GM12891 (cell line): Measurements from ENCODE around the gene UBE2E2.

ENCODE experiments used
- DNase-seq: peaks from one replicate; pipeline ENCODE4 v3.0.0; 2011; ENCODE audit warnings: low spot score; ENCODE audit not compliant: insufficient read length
- FAIRE-seq: peaks from 2 replicates; lab custom pipeline; 2011; peaks lifted over from hg19 to GRCh38; lab: Jason Lieb, UNC
- PAX5 ChIP-seq: IDR thresholded peaks from 2 replicates; pipeline ENCODE4 v1.6.1; 2011; ENCODE audit warnings: low read length, moderate library complexity, mild to moderate bottlenecking; ENCODE audit not compliant: insufficient read depth, severe bottlenecking
- POLR2A ChIP-seq: IDR thresholded peaks from 2 replicates; pipeline ENCODE4 v1.6.1; 2011; ENCODE audit warnings: low read depth, low read length, control low read depth
- POLR2AphosphoS5 ChIP-seq: IDR thresholded peaks from 2 replicates; pipeline ENCODE4 v1.6.1; 2011; ENCODE audit warnings: low read depth, low read length, control low read depth
- POU2F2 ChIP-seq: IDR thresholded peaks from 2 replicates; pipeline ENCODE4 v1.6.1; 2011; ENCODE audit warnings: low read depth, mild to moderate bottlenecking, control low read depth, low read length, moderate library complexity
- SPI1 ChIP-seq: IDR thresholded peaks from 2 replicates; pipeline ENCODE4 v1.6.1; 2011; ENCODE audit warnings: low read depth, low read length, control low read depth
- TAF1 ChIP-seq: IDR thresholded peaks from 2 replicates; pipeline ENCODE4 v1.6.1; 2011; ENCODE audit warnings: low read depth, low read length, control low read depth

Gene UBE2E2

DNA sequence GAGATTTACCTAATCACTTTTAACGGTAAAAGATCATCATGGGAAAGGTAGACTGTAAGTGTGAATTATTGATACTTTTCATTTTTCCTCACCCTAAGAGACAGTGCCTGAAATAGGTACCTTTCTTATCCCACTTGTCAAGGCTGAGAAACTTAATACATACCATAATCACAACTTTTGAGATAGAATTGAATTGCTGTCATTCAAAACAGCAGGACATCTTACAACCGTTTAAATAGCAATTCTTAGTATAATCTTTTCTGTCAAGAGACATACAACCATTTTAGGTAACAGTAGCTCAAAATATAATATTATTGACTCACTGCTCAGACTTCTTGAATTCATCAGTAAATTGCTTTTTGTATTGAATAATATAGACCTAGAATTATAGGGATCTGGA lies 10.7 kb downstream of the UBE2E2 start:
- TF ChIP-seq POU2F2 = no peak
- no peak for TF ChIP-seq POLR2AphosphoS5
- TF ChIP-seq SPI1 = no peak
- TF ChIP-seq PAX5 = no peak
- TF ChIP-seq POLR2A = no peak
- no peak for FAIRE-seq
- DNase-seq = no peak

DNA sequence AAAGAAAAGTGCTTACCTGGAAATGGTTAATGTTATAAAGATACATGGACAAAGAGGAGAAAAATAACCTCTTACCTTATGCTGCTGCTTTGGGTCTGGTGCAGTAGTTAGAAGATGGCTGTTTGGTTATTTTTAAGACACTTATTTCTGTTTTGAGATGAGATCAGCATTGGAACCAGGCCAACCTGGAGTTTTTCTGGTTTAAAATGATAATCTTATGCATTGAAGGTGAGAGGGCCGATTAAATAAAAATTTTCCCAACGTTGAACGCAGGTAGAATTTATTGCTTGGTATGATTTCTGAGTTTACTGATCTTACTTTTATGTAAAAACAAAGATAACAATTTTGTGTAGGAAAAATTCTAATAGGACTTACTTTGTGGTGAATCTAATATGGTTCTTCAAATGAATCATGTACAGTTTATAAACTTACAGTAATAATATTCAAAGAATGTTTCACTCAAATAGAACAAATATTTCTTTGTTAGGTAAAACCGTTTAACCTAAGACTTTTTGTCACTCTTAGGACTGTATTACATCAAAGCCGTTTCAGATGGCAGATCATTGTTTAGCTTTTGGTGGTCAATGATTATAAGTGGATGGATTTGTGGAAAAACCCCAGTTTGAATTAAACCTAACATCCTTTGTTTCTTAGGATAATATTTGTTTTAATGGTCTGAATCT lies 14.9 kb downstream of the UBE2E2 start:
- FAIRE-seq (no peak), DNase-seq (no peak)
- TF ChIP-seq POU2F2 (no peak), TAF1 (no peak), POLR2AphosphoS5 (no peak), POLR2A (no peak), SPI1 (no peak), PAX5 (no peak)

DNA sequence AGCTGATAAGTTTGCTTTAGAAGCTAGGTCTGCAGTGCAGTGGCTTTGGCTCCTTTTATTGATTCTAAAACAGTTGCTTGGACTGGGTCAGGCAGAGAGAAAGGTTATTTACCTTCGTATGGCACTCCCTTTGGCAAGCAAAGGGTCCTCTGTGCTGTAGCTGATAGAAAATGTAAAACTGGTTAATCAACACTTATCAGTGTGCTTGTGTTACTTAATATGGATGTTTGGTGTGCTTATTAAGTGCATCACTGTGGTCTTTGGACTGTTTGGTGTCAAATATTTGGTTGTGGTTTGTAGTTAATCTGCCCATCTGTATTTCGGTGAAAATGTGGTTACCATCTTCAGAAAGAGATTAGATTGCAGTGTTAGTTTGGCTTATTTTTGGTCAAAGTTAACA lies 16.0 kb downstream of the UBE2E2 start:
- FAIRE-seq (peak; percentile 51), DNase-seq (no peak)
- no peak for TF ChIP-seq POU2F2
- no peak for TF ChIP-seq POLR2AphosphoS5
- no peak for TF ChIP-seq SPI1
- no peak for TF ChIP-seq POLR2A
- TF ChIP-seq PAX5 = no peak
- no peak for TF ChIP-seq TAF1

DNA sequence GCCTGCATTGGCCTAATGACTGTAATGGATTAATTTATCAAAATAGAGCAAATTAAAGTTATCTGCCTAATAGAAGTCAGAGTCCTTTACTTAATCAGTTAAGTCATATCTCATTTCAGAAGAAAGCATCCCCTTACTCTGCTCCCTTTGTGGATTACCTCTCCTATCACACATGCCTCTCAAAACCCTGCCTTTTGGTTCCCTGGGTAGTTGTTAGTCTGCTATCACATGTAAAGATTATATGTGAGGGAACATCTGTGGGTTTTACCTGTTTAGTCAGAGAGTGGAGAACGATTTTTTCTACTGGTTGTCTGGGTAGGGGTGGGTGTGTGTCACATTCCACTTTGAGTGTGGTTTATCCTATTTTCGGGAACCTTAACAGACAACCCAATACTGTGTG lies 16.4 kb downstream of the UBE2E2 start:
- no peak for TF ChIP-seq TAF1
- no peak for TF ChIP-seq POU2F2
- TF ChIP-seq SPI1 = no peak
- no peak for TF ChIP-seq POLR2AphosphoS5
- TF ChIP-seq POLR2A = no peak
- no peak for TF ChIP-seq PAX5
- no peak for DNase-seq
- no peak for FAIRE-seq

DNA sequence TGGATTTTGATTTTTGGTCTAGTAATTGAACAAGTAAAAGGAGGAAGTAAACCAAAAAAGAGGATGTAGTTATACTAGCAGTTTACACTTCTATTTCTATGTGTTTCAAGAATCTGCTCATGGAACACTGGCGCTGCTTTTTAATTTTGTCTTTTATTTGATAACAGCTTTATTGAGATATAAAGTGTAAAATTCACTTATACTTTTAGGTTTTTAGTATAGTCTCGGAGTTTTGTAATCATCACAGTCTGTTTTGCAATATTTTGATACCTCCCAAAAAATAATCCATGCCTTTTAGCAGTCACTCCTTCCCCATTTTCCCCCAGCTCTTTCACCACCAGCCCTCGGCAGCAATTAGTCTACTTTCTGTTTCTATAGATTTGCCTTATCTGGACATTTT lies 18.0 kb downstream of the UBE2E2 start:
- FAIRE-seq (no peak), DNase-seq (no peak)
- TF ChIP-seq SPI1 = no peak
- TF ChIP-seq POU2F2 = no peak
- TF ChIP-seq POLR2A = no peak
- TF ChIP-seq POLR2AphosphoS5 = no peak
- no peak for TF ChIP-seq PAX5
- no peak for TF ChIP-seq TAF1

DNA sequence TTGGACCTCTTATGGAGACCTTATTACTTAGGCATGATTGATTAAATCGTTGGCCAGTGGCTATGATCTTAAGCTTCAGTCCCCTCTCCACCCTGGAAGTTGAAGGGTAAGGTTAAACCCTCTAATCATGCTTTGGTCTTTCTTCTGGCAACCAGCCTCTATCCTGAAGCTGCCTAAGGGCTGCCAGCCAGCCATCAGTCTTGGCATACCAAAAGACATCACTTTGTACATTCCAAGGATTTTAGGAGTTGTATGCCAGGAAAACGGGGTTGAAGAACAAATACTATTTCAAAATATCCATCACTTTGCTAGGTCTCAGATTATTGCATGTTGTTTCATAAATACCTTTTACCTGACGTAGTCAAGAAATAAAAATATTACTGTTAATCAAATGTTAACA lies 28.9 kb downstream of the UBE2E2 start:
- FAIRE-seq = no peak
- DNase-seq = no peak
- TF ChIP-seq PAX5 (no peak), TAF1 (no peak), POU2F2 (no peak), SPI1 (no peak), POLR2A (no peak), POLR2AphosphoS5 (no peak)

GRCh38 chr3:23232854-23233253 lies 29.7 kb downstream of the UBE2E2 start:
- peak; percentile 16 for FAIRE-seq
- DNase-seq = no peak
- TF ChIP-seq SPI1 (no peak), POU2F2 (no peak)

DNA sequence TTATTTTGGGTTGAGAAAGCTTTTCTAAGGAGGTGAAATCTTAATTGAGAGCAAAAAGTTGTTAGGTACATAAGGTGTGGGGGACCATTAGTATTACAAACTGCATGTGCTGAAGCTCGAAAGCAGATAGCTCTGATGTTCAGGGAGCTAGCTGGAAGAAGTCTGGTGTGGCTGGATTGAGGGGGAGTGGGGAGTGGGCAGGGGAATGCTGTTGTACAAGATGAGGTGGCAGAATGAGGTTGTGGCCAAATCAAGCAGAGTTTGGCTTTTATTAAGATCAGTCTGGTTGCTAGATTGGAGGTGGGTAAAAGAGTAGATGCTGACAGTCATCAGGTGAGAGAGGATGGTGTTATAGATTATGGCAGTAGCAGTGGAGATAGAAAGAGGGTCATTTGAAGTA lies 32.1 kb downstream of the UBE2E2 start:
- TF ChIP-seq PAX5 (no peak), SPI1 (no peak), POU2F2 (no peak), POLR2A (no peak), TAF1 (no peak), POLR2AphosphoS5 (no peak)
- DNase-seq (no peak), FAIRE-seq (peak; percentile 26)

DNA sequence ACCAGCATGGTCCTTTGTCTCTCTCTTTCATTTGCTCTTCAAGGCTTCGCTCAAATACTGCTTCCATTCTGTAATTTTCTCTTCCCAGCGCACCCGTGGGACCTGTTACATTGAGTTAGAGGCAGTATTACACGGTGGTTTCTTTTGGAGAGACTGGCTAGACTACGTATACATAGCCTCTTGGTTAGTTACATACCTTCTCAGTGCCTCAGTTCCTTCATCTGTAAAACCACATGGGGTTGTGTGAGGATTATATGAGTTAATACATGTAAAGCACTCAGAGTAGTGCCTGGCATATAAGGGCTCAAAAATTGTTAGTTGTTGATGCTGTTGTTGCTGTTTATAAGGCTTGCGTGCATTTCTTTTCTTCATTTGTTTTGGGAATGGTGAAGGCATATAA lies 33.8 kb downstream of the UBE2E2 start:
- FAIRE-seq (no peak), DNase-seq (no peak)
- TF ChIP-seq TAF1 (no peak), POU2F2 (no peak), POLR2A (no peak), POLR2AphosphoS5 (no peak), SPI1 (no peak), PAX5 (no peak)

GRCh38 chr3:23238156-23238555 lies 35.0 kb downstream of the UBE2E2 start:
- TF ChIP-seq POLR2A = no peak
- TF ChIP-seq PAX5 = no peak
- TF ChIP-seq POU2F2 = no peak
- FAIRE-seq (no peak), DNase-seq (no peak)
